HepG2 (cell line): ENCODE measurements around the gene HOXA4. TPM values are rescaled to one million over a fixed set of nuclear protein-coding genes. Genes with fewer than 3 reads are reported as not detected.

Source experiments
- AHDC1 ChIP-seq: sonication (generic); formaldehyde crosslinking; IDR thresholded peaks from 2 replicates; pipeline ENCODE4 v1.5.1; 2020; ENCODE audit warnings: mild to moderate bottlenecking, missing genetic modification reagents, borderline replicate concordance
- BCL6 ChIP-seq: IDR thresholded peaks from 2 replicates; pipeline ENCODE4 v1.6.1; 2016; ENCODE audit warnings: missing genetic modification reagents, missing compliant biosample characterization
- CREM ChIP-seq, 2 experiments: sonication (generic) in 1 of 2; formaldehyde crosslinking in 1 of 2; IDR thresholded peaks; 2 replicates each; pipeline versions ENCODE4 v1.4.0 to v1.6.1; 2016 to 2020; ENCODE audit warnings: antibody characterized with exemption in 1 of 2, mild to moderate bottlenecking in 1 of 2, missing genetic modification reagents in 1 of 2
- ELK4 ChIP-seq: sonication (generic); formaldehyde crosslinking; IDR thresholded peaks from 2 replicates; pipeline ENCODE4 v1.9.0; 2021; ENCODE audit warnings: missing genetic modification reagents, borderline replicate concordance
- FOXA3 ChIP-seq: IDR thresholded peaks from 2 replicates; pipeline ENCODE4 v1.6.1; 2016; ENCODE audit warnings: missing genetic modification reagents, missing compliant biosample characterization
- GTF3A ChIP-seq: sonication (generic); formaldehyde crosslinking; conservative IDR thresholded peaks from 2 replicates; pipeline ENCODE4 v1.4.0; 2020; ENCODE audit warnings: mild to moderate bottlenecking, missing genetic modification reagents
- IKZF5 ChIP-seq: IDR thresholded peaks from 2 replicates; pipeline ENCODE4 v1.6.1; 2018; ENCODE audit warnings: missing genetic modification reagents, mild to moderate bottlenecking, missing compliant biosample characterization
- MAFF ChIP-seq: IDR thresholded peaks from 2 replicates; pipeline ENCODE4 v1.6.1; 2011; ENCODE audit warnings: low read depth, low read length, improper control_type of control experiment
- MXD3 ChIP-seq: IDR thresholded peaks from 2 replicates; pipeline ENCODE4 v1.6.1; 2016; ENCODE audit warnings: mild to moderate bottlenecking, missing biosample characterization, missing genetic modification reagents
- NR3C1 ChIP-seq: sonication (generic); formaldehyde crosslinking; IDR thresholded peaks from 2 replicates; pipeline ENCODE4 v1.4.0; 2020; ENCODE audit warnings: missing genetic modification reagents
- RFX5 ChIP-seq: IDR thresholded peaks from 2 replicates; pipeline ENCODE4 v1.6.1; 2011; ENCODE audit warnings: low read depth, low read length, improper control_type of control experiment
- RXRB ChIP-seq: IDR thresholded peaks from 2 replicates; pipeline ENCODE4 v1.6.1; 2016; ENCODE audit warnings: borderline replicate concordance, missing genetic modification reagents, missing compliant biosample characterization
- SIN3A ChIP-seq: IDR thresholded peaks from 2 replicates; pipeline ENCODE4 v1.6.1; 2011; ENCODE audit warnings: low read depth, mild to moderate bottlenecking, control low read depth, low read length, borderline replicate concordance
- SKIL ChIP-seq: sonication (generic); formaldehyde crosslinking; IDR thresholded peaks from 2 replicates; pipeline ENCODE4 v1.8.0; 2022; ENCODE audit warnings: missing genetic modification reagents, mild to moderate bottlenecking, moderate library complexity, borderline replicate concordance
- YEATS4 ChIP-seq: sonication (generic); formaldehyde crosslinking; IDR thresholded peaks from 2 replicates; pipeline ENCODE4 v1.4.0; 2020; ENCODE audit warnings: missing genetic modification reagents, borderline replicate concordance
- ZFP82 ChIP-seq: sonication (generic); formaldehyde crosslinking; IDR thresholded peaks from 2 replicates; pipeline ENCODE4 v1.5.1; 2020; ENCODE audit warnings: mild to moderate bottlenecking, missing genetic modification reagents, borderline replicate concordance
- ZMYM4 ChIP-seq: sonication (generic); formaldehyde crosslinking; IDR thresholded peaks from 2 replicates; pipeline ENCODE4 v1.8.1; 2023; ENCODE audit warnings: mild to moderate bottlenecking, missing genetic modification reagents
- ZNF253 ChIP-seq: sonication (generic); formaldehyde crosslinking; IDR thresholded peaks from 2 replicates; pipeline ENCODE4 v1.8.0; 2022; ENCODE audit warnings: mild to moderate bottlenecking, missing genetic modification reagents, borderline replicate concordance
- ZNF264 ChIP-seq: sonication (generic); formaldehyde crosslinking; IDR thresholded peaks from 2 replicates; pipeline ENCODE4 v1.4.0; 2020; ENCODE audit warnings: missing genetic modification reagents
- ZNF550 ChIP-seq: sonication (generic); formaldehyde crosslinking; IDR thresholded peaks from 2 replicates; pipeline ENCODE4 v1.4.0; 2020; ENCODE audit warnings: mild to moderate bottlenecking, missing genetic modification reagents, borderline replicate concordance
- ZSCAN21 ChIP-seq: sonication (generic); formaldehyde crosslinking; IDR thresholded peaks from 2 replicates; pipeline ENCODE4 v1.8.0; 2022; ENCODE audit warnings: mild to moderate bottlenecking, missing genetic modification reagents, moderate library complexity, borderline replicate concordance
- polyA plus RNA-seq, 8 experiments: library from polyadenylated mRNA; depleted of rRNA in 3 of 8; stranded (reverse) in 7 of 8; unstranded in 1 of 8; fragments of >200 nt; fragmentation: Illumina TruSeq in 4 of 8; extraction: Trizol in 4 of 8; gene quantifications; 2 replicates each; pipeline versions ENCODE4 v1.2.1 to v1.2.3, GENCODE V29; 2011 to 2016; ENCODE audit warnings: low read depth in 4 of 8, missing spikeins in 1 of 8, mixed read lengths in 1 of 8; ENCODE audit not compliant: insufficient read depth in 1 of 8
- total RNA-seq, 5 experiments: library from RNA; depleted of rRNA; stranded (reverse); fragments of >200 nt; fragmentation: Illumina TruSeq; extraction: Trizol; gene quantifications; 2 replicates each; pipeline ENCODE4 v1.2.3, GENCODE V29; 2016; ENCODE audit warnings: low read depth in 1 of 5

Gene HOXA4
- total and polyA plus RNA-seq, 2 of the 13 experiments (the other 11 are each of a cell fraction or from before 2014, with no cell fraction given), result 2.4 to 5.4 TPM

GRCh38 chr7:27091105-27091504 is 39.5 kb downstream of the HOXA4 start (continued):
- TF ChIP-seq ELK4 (no peak), CREM (IDR thresholded peaks at IDR 0.05) (no peak), CREM (CRISPR knock-in tag; IDR thresholded peaks at IDR 0.05) (no peak), MXD3 (CRISPR knock-in tag) (no peak), ZFP82 (CRISPR knock-in tag) (no peak), MAFF (no peak), YEATS4 (CRISPR knock-in tag) (no peak), SKIL (CRISPR knock-in tag) (peak; percentile 45; the same call in 1 of the 2 replicates), ZNF550 (CRISPR knock-in tag) (no peak), ZSCAN21 (CRISPR knock-in tag) (no peak), ZMYM4 (no peak), RXRB (CRISPR knock-in tag) (peak; percentile 70), BCL6 (peak; percentile 61; the same call in 1 of the 2 replicates), IKZF5 (no peak), ZNF264 (CRISPR knock-in tag) (no peak), FOXA3 (peak; percentile 64), SIN3A (no peak), GTF3A (CRISPR knock-in tag) (no peak), NR3C1 (no peak), ZNF253 (no peak), RFX5 (no peak), AHDC1 (CRISPR knock-in tag) (no peak)
